ENCODE data around the gene POTEI.
"Not testable (repeated sequence)": the region's sequence is repeated elsewhere in the genome, so short reads cannot be mapped to it uniquely, and the experiment has no call there.

The POTEI gene

GRCh38 chr2:130454712-130455083, 54.4 kb downstream of the POTEI start:
- not testable (repeated sequence) for DNase-seq

GRCh38 chr2:130453955-130454711, 55.0 kb downstream of the POTEI start:
- DNase-seq = not testable (repeated sequence)

GRCh38 chr2:130452897-130453296, 56.2 kb downstream of the POTEI start:
- DNase-seq = not testable (repeated sequence)

- DNase-seq = not testable (repeated sequence)
These were observed 57.3 kb downstream of the POTEI start for GRCh38 chr2:130451823-130452222.

DNA sequence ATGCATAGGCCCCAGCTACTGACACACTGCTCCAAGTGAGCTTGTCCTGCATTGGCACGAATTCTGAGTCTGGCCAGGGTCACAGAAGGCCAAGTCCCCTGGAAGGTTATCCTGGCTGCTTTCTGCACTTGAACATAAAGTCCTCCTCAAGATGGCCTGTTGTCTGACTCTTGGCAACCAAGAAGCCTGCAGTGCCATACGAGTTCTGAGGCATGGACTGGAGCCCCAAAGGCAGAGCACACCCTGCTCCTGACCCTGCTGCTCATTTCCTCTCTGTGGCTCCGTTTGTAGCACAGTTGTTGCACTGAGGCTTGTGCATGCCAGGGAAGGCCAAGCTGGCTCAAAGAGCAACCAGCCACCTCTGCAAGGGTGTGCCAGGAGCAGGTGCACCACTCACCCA, 57.9 kb downstream of the POTEI start:
- DNase-seq = not testable (repeated sequence)

- not testable (repeated sequence) for DNase-seq
These were observed 58.8 kb downstream of the POTEI start for GRCh38 chr2:130450366-130450765.

DNA sequence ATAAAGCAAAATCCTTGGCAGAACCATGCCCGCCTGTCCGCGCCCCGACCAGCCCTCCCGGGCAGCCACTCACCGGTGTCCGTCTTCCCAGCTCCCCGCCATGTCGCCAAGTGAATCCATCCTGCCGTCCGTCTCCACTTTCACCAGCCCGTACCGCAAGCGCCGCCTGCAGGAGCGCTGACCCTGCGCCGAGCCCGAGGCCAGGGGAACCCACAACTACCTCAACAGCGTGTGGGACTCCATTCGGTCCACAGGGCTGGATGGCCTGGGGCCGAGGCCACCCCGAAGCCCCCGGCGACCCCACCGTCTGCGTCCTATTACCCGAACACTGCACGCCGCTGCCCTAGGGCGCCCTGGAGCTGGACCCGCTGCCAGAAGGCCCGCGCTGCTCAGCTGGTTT, 81.5 kb downstream of the POTEI start:
- DNase-seq = peak; percentile 29

DNA sequence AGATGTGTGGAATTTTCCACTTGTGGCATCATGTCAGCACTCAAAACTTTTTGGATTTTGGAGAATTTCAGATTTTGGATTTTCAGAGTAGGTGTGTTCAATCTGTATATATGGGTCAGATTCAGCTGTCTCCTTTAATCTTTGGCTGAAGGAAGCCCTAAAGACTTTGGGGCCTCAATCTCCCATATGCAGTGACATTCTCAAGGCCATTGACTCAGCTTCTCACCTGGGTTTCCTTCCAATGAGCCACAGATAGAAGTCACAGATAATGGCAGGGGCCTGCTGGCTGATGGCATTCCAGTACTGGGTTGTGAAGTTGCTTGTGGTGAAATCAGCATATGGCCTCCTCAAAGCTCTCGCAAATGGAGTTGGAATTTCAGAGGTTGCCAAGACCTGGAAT, 90.3 kb downstream of the POTEI start:
- DNase-seq = not testable (repeated sequence)

DNA sequence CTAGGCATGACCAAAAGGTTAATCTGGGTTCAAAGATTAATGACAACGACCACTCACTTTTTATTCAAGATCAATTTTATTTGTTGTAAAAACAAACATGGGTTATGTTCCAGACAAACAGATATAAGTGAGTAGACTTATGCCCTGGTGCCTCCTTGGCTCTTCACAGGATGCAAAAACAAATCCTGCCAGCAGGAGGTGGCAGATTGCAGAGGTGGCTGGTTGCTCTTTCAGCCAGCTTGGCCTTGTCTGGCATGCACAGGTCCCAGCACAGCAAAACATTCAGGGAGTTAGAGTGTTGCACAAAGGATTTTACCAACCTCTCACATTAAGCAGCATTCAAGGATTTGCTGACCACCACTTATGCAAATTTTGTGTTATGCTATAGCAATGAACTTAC, 92.4 kb downstream of the POTEI start:
- not testable (repeated sequence) for DNase-seq
